HepG2 (cell line): ENCODE data around the gene ABCG2. TPM values are rescaled to one million over a fixed set of nuclear protein-coding genes. Genes with fewer than 3 reads are reported as not detected.
A peak's percentile ranks its signal among the peaks of the same experiment; 100 is the strongest.

Experiments used
- EEA1 ChIP-seq: sonication (generic); formaldehyde crosslinking; IDR thresholded peaks from 2 replicates; pipeline ENCODE4 v1.5.1; 2020; ENCODE audit warnings: mild to moderate bottlenecking, missing genetic modification reagents, borderline replicate concordance
- GABPB1 ChIP-seq: IDR thresholded peaks from 2 replicates; pipeline ENCODE4 v1.6.1; 2016; ENCODE audit warnings: mild to moderate bottlenecking, missing genetic modification reagents, moderate library complexity, missing compliant biosample characterization
- GFI1 ChIP-seq: sonication (generic); formaldehyde crosslinking; IDR thresholded peaks from 2 replicates; pipeline ENCODE4 v1.5.0; 2020; ENCODE audit warnings: missing genetic modification reagents, mild to moderate bottlenecking, borderline replicate concordance
- KDM6A ChIP-seq: IDR thresholded peaks from 2 replicates; pipeline ENCODE4 v1.6.1; 2016; ENCODE audit warnings: low read depth
- NAIF1 ChIP-seq: sonication (generic); formaldehyde crosslinking; IDR thresholded peaks from 2 replicates; pipeline ENCODE4 v1.5.0; 2020; ENCODE audit warnings: mild to moderate bottlenecking, missing genetic modification reagents, borderline replicate concordance
- PCBP2 ChIP-seq: fragments of 200-400 bp; formaldehyde crosslinking; optimal IDR thresholded peaks from 2 replicates; pipeline ENCODE3; 2018; ENCODE audit warnings: low read length, low read depth; ENCODE audit not compliant: poor library complexity, severe bottlenecking
- PHF8 ChIP-seq: sonication (generic); formaldehyde crosslinking; IDR thresholded peaks from 2 replicates; pipeline ENCODE4 v1.5.0; 2020; ENCODE audit warnings: missing genetic modification reagents
- PLSCR1 ChIP-seq: sonication (generic); formaldehyde crosslinking; IDR thresholded peaks from 2 replicates; pipeline ENCODE4 v1.5.0; 2020; ENCODE audit warnings: missing genetic modification reagents, mild to moderate bottlenecking, borderline replicate concordance
- POGK ChIP-seq: sonication (generic); formaldehyde crosslinking; conservative IDR thresholded peaks from 2 replicates; pipeline ENCODE4 v1.8.0; 2022; ENCODE audit warnings: mild to moderate bottlenecking, moderate library complexity, missing genetic modification reagents
- RAD21 ChIP-seq: fragments of 450-650 bp; formaldehyde crosslinking; IDR thresholded peaks from 2 replicates; pipeline ENCODE4 v1.5.0; 2020; ENCODE audit warnings: mild to moderate bottlenecking
- SALL2 ChIP-seq: sonication (generic); formaldehyde crosslinking; IDR thresholded peaks from 2 replicates; pipeline ENCODE4 v1.8.1; 2023; ENCODE audit warnings: mild to moderate bottlenecking, missing genetic modification reagents, inconsistent platforms
- SRF ChIP-seq: IDR thresholded peaks from 2 replicates; pipeline ENCODE4 v1.6.1; 2011; ENCODE audit warnings: mild to moderate bottlenecking, low read depth, low read length, moderate library complexity
- STAT6 ChIP-seq: sonication (generic); formaldehyde crosslinking; IDR thresholded peaks from 2 replicates; pipeline ENCODE4 v1.4.0; 2020; ENCODE audit warnings: missing genetic modification reagents, mild to moderate bottlenecking, borderline replicate concordance
- UBTF ChIP-seq: sonication (generic); formaldehyde crosslinking; IDR thresholded peaks from 2 replicates; pipeline ENCODE4 v1.4.0; 2020; ENCODE audit warnings: mild to moderate bottlenecking, missing genetic modification reagents
- ZGPAT ChIP-seq: IDR thresholded peaks from 2 replicates; pipeline ENCODE4 v1.6.1; 2016; ENCODE audit warnings: mild to moderate bottlenecking
- ZMYM4 ChIP-seq: sonication (generic); formaldehyde crosslinking; IDR thresholded peaks from 2 replicates; pipeline ENCODE4 v1.8.1; 2023; ENCODE audit warnings: mild to moderate bottlenecking, missing genetic modification reagents
- ZNF496 ChIP-seq: sonication (generic); formaldehyde crosslinking; IDR thresholded peaks from 2 replicates; pipeline ENCODE4 v1.8.1; 2023; ENCODE audit warnings: mild to moderate bottlenecking, moderate library complexity, missing genetic modification reagents; ENCODE audit not compliant: insufficient replicate concordance
- ZNF543 ChIP-seq: sonication (generic); formaldehyde crosslinking; IDR thresholded peaks from 2 replicates; pipeline ENCODE4 v1.4.0; 2020; ENCODE audit warnings: mild to moderate bottlenecking, missing genetic modification reagents
- ZNF749 ChIP-seq: sonication (generic); formaldehyde crosslinking; IDR thresholded peaks from 2 replicates; pipeline ENCODE4 v1.8.0; 2022; ENCODE audit warnings: mild to moderate bottlenecking, missing genetic modification reagents, moderate library complexity, borderline replicate concordance
- polyA plus RNA-seq, 8 experiments: library from polyadenylated mRNA; depleted of rRNA in 3 of 8; stranded (reverse) in 7 of 8; unstranded in 1 of 8; fragments of >200 nt; fragmentation: Illumina TruSeq in 4 of 8; extraction: Trizol in 4 of 8; gene quantifications; 2 replicates each; pipeline versions ENCODE4 v1.2.1 to v1.2.3, GENCODE V29; 2011 to 2016; ENCODE audit warnings: low read depth in 4 of 8, missing spikeins in 1 of 8, mixed read lengths in 1 of 8; ENCODE audit not compliant: insufficient read depth in 1 of 8
- total RNA-seq, 5 experiments: library from RNA; depleted of rRNA; stranded (reverse); fragments of >200 nt; fragmentation: Illumina TruSeq; extraction: Trizol; gene quantifications; 2 replicates each; pipeline ENCODE4 v1.2.3, GENCODE V29; 2016; ENCODE audit warnings: low read depth in 1 of 5

ABCG2 gene
- total and polyA plus RNA-seq, 2 of the 13 experiments (the other 11 are each of a cell fraction or from before 2014, with no cell fraction given), result 10.0 to 15.7 TPM

GRCh38 chr4:88158489-88159228 lies at the start of gene ABCG2 (continued):
- TF ChIP-seq UBTF (CRISPR knock-in tag) (peak; percentile 91), ZNF496 (CRISPR knock-in tag) (no peak), ZNF543 (CRISPR knock-in tag) (0 out of 2 replicates have a peak, but pooled peaks have one; percentile 63), SRF (no peak), RAD21 (CRISPR knock-in tag) (peak; percentile 14; the same call in 1 of the 2 replicates), NAIF1 (no peak), STAT6 (0 out of 2 replicates have a peak, but pooled peaks have one; percentile 9), PHF8 (CRISPR knock-in tag) (peak; percentile 77), SALL2 (CRISPR knock-in tag) (0 out of 2 replicates have a peak, but pooled peaks have one; percentile 36), KDM6A (CRISPR knock-in tag) (no peak), PLSCR1 (no peak), POGK (CRISPR knock-in tag) (peak; percentile 73; the same call in 1 of the 2 replicates), EEA1 (CRISPR knock-in tag) (peak; percentile 91; the same call in 1 of the 2 replicates), ZGPAT (peak; percentile 33; the same call in 1 of the 2 replicates), ZMYM4 (CRISPR knock-in tag) (peak; percentile 67), ZNF749 (CRISPR knock-in tag) (no peak), GFI1 (CRISPR knock-in tag) (no peak), GABPB1 (CRISPR knock-in tag) (peak; percentile 67; the same call in 1 of the 2 replicates), PCBP2 (no peak)
